T-helper 9 cell (primary cell): ENCODE measurements around the gene HTR3B.

Source experiments
- DNase-seq: peaks from one replicate; pipeline ENCODE4 v3.0.0-alpha.2; 2020

HTR3B gene

GRCh38 chr11:113947994-113948393 is 43.4 kb downstream of the HTR3B start:
- no peak for DNase-seq

DNA sequence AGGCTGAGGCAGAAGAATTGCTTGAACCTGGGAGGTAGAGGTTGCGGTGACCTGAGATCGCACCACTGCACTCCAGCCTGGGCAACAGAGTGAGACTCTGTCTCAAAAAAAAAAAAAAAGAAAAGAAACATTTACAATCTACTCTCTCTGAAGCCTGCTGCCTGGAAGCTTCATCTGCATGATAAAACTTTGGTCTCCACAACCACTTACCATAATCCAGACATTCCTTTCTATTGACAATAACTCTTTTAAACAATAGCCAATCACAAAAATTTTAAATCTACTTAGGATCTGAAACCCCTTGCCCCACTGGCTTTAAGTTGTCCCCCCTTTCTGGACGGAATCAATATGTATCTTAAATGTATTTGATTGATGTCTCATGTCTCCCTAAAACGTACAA is 45.3 kb downstream of the HTR3B start:
- no peak for DNase-seq

- no peak for DNase-seq
Measured at GRCh38 chr11:113951537-113951936, 46.9 kb downstream of the HTR3B start.

DNA sequence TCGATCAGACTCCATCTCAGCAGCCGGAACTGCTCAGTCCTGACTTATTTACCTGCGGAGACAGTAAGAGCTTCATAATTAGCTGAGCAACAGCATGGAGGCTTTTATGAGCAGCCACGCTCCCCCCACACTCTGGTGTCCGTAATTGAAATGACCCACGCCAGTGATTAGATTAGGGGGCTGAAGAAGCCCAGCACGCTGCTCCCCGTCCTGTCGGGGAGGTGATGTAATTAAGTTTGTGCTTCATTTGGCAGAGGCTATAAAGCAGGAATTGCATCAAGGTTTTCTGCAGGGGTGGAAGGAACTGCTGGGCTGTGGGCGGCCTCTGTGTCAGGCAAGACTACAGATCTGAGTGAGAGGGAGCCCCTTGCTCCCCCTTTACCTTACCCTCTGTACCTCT is 47.5 kb downstream of the HTR3B start:
- no peak for DNase-seq

- DNase-seq = no peak
Measured at GRCh38 chr11:113952588-113952987, 48.0 kb downstream of the HTR3B start.

DNA sequence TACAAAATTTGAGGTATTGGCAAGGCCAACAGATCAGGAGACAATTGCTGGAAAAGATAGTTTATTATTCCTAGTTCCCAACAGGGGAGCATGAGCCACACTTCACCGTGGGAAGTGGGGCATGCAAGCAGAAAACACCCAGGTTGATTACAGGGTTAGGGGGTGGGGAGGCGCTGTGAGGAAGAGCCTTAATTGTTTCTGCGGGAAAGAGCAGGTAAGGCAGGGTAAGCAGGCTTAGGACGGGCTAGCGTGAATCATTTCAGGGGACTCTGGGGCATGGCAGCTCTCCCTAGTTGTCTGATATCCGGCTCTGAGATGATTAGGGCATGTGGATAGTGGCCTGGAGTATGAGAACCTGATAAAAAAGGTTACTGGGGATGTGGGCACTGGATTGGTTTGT is 49.6 kb downstream of the HTR3B start:
- DNase-seq = no peak

DNA sequence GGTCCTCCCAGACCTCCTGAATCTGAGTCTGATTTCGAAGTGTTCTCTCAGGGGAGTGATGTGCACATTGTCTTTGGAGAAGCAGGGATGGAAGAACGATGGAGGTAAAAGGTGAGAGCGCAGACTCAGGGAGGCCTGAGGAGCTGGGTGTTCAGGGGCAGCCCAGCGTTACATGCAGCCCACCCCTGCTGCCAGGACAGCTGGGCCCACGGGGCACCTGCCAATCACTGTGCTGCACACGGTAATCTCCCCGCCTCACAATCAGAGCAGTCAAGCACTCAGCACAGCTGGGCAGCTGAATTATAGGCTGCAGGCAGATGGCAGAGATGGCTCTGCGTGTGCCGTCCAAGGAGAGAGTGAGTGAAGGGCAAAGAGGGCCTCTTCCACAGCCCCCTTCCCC is 52.4 kb downstream of the HTR3B start:
- DNase-seq = no peak

- DNase-seq = no peak
Measured at GRCh38 chr11:113960702-113961330, 56.2 kb downstream of the HTR3B start.

- no peak for DNase-seq
Measured at GRCh38 chr11:113967361-113967760, 62.8 kb downstream of the HTR3B start.

GRCh38 chr11:113971506-113972195 is 67.1 kb downstream of the HTR3B start:
- no peak for DNase-seq

DNA sequence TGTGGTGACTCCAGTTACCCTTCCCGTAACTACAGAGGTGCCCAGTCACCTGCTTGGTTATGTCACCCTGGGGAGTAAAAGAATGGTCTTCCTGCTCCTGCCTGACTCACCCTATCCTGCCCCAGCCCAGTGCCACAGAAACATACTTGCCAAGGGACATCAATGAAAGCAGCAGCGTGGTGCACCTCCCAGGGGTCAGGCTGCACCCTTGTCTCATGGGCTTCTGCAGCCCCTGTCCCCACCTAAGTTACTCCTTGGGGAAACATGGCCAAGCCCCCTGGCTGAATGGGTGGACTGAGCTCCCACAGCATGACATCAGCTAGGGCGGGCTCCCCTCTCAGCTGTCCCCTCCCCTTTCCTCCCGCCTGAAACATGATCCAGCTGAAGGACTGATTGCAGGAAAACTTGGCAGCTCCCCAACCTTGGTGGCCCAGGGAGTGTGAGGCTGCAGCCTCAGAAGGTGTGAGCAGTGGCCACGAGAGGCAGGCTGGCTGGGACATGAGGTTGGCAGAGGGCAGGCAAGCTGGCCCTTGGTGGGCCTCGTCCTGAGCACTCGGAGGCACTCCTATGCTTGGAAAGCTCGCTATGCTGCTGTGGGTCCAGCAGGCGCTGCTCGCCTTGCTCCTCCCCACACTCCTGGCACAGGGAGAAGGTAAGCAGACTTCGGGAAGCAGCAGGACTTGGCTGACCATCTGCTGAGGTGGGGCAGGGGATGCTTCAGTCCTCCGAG is 70.3 kb downstream of the HTR3B start, which contains the start of gene HTR3A:
HTR3A (plus strand) TSS at position 368 of the 730 bp plus-strand sequence; CDS start at position 586, 218 bp downstream.
- DNase-seq = no peak

DNA sequence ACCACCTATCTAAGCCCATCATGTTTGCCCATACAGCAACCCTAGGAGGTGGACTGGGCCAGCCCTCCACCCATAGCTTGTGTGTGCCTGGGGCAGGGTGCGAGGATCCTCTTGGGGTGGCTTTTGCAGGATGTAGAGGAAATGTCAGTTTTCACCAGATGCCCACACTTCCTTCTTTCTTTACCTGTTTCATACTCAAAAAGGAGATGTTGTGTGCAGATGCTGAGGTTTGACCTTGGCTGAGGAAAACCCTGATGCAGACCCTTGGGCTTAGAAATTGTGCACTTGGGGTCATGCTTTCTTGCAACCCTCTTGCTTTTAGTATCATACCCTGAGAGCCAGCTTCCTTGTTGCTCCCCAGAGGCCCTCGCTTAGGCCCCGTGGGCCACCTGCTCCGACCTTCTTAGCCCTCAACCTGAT is 72.5 kb downstream of the HTR3B start:
- DNase-seq = no peak

- DNase-seq = no peak
Measured at GRCh38 chr11:113977701-113978100, 73.1 kb downstream of the HTR3B start.

DNA sequence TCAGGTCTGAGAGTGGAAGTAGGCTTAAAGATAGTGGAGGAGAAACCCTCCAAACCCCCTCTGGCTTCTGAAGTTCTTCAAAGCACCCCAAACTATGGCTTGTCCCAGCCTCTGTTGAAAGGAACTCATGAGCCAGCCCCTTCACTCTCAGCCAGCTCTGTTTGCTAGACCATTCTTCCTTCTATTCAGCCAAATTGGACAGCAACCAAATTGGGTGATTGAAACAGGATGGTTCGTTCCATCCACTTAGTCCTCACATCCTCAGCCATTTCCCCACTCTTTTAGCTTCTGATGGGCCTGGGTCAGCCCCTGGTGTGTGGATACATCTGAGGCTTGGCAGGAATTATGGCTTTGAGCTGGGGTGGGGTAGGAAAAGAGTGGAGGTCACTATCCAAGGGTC is 74.8 kb downstream of the HTR3B start:
- DNase-seq = no peak

DNA sequence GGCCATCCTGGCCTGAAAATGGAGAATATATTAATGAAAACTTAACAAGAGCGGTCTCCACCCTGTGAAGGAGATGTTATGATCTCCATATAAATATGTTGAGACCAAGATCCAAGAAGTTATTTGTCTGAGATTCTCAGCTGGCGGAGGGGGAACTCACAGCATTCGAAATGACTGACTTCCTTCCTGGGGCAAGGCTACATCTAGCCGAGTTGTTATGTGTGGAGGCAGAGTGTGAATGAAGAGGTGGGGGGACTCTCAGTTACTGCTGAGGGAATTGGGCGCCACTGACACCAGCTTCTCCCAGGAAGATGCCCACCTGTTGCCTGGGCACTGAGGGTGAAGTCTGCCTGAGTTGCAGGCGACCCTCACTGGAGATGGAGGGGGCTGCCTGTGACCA is 76.2 kb downstream of the HTR3B start:
- no peak for DNase-seq

GRCh38 chr11:113982306-113982705 is 77.7 kb downstream of the HTR3B start:
- DNase-seq = no peak

GRCh38 chr11:113984781-113985180 is 80.2 kb downstream of the HTR3B start:
- no peak for DNase-seq

GRCh38 chr11:113985906-113986305 is 81.3 kb downstream of the HTR3B start:
- no peak for DNase-seq

- DNase-seq = no peak
Measured at GRCh38 chr11:113986351-113987140, 82.0 kb downstream of the HTR3B start.

- DNase-seq = no peak
Measured at GRCh38 chr11:113989381-113989780, 84.8 kb downstream of the HTR3B start.

DNA sequence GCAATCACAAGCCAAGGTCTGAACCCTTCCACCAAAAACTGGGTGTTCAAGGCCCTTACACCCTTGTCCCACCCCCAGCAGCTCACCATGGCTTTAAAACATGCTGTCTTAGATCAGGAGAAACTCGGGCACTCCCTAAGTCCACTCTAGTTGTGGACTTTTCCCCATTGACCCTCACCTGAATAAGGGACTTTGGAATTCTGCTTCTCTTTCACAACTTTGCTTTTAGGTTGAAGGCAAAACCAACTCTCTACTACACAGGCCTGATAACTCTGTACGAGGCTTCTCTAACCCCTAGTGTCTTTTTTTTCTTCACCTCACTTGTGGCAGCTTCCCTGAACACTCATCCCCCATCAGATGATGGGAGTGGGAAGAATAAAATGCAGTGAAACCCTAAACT is 85.3 kb downstream of the HTR3B start:
- DNase-seq = no peak

DNA sequence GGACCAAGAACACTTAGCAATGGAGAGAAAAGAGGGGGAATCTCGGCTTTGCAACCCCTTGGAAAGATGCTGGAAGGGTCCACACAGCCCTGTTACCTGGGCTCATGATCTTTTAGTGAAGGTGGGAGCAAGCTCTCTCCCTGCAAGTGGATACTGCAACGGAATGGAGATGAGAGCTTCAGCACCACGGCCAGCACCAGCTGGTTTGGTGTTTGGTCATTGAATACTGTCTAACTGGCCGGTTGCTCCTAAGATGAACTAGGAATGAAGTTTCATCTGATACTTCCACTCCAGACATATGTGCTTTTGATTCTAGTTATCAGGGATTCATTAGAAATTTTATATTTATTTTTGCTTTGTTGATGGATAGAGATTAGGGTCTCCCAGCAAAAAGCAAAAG is 86.6 kb downstream of the HTR3B start:
- DNase-seq = no peak
